Activated CD4-positive, alpha-beta T cell treated with anti-CD3 and anti-CD28 coated beads, Interleukin-2, amount 10 ng/mL, durations not matched to agents 24 days and 14 days (primary cell): Measurements from ENCODE around the gene ECHDC3. TPM values are rescaled to one million over a fixed set of nuclear protein-coding genes. Genes with fewer than 3 reads are reported as not detected.
"Not testable (repeated sequence)": the region's sequence is repeated elsewhere in the genome, so short reads cannot be mapped to it uniquely, and the experiment has no call there.

ENCODE experiments used
- DNase-seq: peaks from one replicate; pipeline ENCODE4 v3.0.0; 2022
- H3K27ac Mint-ChIP-seq: one replicate; pipeline ENCODE4 v1.8.0; 2022; ENCODE audit warnings: mild to moderate bottlenecking, mixed read lengths
- H3K27me3 Mint-ChIP-seq: one replicate; pipeline ENCODE4 v1.8.0; 2022; ENCODE audit warnings: mixed read lengths
- H3K36me3 Mint-ChIP-seq: one replicate; pipeline ENCODE4 v1.8.0; 2022; ENCODE audit warnings: low read depth, mild to moderate bottlenecking, mixed read lengths
- H3K4me1 Mint-ChIP-seq: one replicate; pipeline ENCODE4 v1.8.0; 2021; ENCODE audit warnings: mixed read lengths
- H3K4me3 Mint-ChIP-seq: one replicate; pipeline ENCODE4 v1.8.0; 2022; ENCODE audit warnings: mild to moderate bottlenecking, moderate library complexity, mixed read lengths
- H3K9me3 Mint-ChIP-seq: one replicate; pipeline ENCODE4 v1.8.0; 2021; ENCODE audit warnings: mixed read lengths
- intact Hi-C: fragments of 100-400 bp; cut with micrococcal nuclease; formaldehyde crosslinking; loops from one replicate; pipeline ENCODE4 v1.15.1; 2023
- total RNA-seq: library from RNA; stranded (reverse); gene quantifications from 2 replicates; pipeline ENCODE4 v1.2.3, GENCODE V29; 2022

Gene ECHDC3
- total RNA-seq, 1 donor from 2014 or later = 0.35 TPM

DNA sequence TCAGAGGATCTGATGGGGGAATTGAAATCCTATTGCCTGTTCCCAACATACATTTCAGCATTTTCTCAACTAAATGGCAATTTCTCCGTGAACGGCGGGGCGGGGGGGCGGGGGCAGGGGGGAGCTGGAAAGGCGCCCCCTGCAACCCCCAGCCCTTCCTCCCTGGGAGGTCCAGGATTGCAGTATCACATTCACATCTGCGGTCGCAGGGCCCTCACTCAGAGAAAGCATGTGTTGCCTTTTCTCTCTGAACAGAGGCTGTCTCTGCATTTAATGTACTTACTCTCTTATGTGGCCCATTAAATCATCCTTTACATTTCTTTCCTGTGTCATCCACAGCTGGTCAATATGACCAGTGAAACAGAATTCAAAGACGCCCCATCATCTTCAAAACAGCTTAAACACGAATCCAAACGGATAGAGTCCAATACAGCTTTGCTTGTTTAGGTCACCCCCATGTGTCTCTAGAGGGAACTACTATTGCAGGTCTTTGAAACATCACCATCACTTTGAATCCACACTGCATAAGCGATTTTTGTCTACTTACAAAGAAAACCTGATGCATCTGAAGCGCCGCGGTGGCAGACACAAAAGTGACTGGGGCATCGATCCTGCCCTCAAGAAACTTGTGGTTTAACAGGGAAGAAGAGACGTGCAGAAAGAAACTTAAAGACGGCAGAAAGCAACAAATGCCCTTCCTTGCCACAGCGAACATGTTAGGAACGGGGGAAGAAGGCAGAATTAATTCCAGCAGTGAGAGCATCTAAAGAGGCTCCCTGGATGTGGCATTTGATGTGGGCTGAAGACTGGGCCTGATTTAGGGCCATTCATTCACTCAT, 17.0 kb upstream of the ECHDC3 start:
- Mint-ChIP-seq H3K36me3 (no peaks in the 10 kb centered on the region), H3K27me3 (peaks cover 49% of the 10 kb centered on the region), H3K9me3 (peaks cover 3% of the 10 kb centered on the region), H3K4me1 (peaks cover 4% of the 10 kb centered on the region), H3K27ac (no peak overlapping the region), H3K4me3 (no peak overlapping the region)
- DNase-seq = peak; percentile 70
- intact Hi-C loops = loop anchor here (1.0 to 5.0 kb wide), 3 partner anchors 33 to 642 kb away; no protein-coding TSS in a partner anchor

DNA sequence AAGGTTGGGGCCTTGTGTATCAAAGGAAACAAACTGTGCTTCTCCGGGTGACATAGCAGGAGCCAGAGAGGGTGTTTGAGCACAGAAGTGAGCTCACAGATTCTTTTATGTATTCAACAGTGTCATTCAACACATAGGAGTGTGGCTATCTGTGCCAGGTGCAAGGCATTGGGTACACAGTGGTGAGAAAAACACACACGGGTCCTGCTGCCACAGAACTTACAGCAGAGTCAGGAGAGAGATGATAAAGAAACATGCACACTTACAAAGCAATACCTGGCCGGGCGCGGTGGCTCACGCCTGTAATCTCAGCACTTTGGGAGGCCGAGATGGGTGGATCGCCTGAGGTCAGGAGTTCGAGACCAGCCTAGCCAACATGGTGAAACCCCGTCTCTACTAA, 16.3 kb upstream of the ECHDC3 start:
- Mint-ChIP-seq H3K4me3 (no peak overlapping the region), H3K27ac (no peak overlapping the region), H3K27me3 (peaks cover 45% of the 10 kb centered on the region), H3K4me1 (peaks cover 4% of the 10 kb centered on the region), H3K36me3 (no peaks in the 10 kb centered on the region), H3K9me3 (peaks cover 3% of the 10 kb centered on the region)
- no peak for DNase-seq
- intact Hi-C loops = loop anchor here (1.0 to 5.0 kb wide), 3 partner anchors 32 to 641 kb away; no protein-coding TSS in a partner anchor

DNA sequence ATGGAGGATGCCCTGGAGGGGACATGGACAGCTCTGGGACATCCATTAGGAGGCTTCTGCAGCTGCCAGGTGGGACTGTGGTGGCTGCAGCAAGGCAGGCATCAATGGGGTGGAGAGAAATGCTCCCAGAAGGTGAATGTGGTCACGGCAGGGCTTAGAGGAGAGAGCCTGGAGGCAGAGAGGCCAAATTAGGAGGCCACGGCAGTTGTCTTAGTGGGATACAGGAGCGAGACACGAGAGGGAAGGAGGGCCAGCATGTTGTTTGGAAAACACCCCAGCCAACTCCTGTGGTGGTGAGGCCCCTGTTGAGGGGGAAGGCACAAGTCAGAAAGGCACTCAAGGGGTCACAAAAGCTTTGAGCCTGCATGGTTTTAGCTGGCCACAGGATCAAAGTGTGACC, 14.6 kb upstream of the ECHDC3 start:
- no peak overlapping the region for H3K27ac Mint-ChIP-seq
- intact Hi-C loops = loop anchor here (5.0 kb wide), 1 partner anchor 640 kb away; no protein-coding TSS in a partner anchor
- H3K4me3 Mint-ChIP-seq = no peak overlapping the region

DNA sequence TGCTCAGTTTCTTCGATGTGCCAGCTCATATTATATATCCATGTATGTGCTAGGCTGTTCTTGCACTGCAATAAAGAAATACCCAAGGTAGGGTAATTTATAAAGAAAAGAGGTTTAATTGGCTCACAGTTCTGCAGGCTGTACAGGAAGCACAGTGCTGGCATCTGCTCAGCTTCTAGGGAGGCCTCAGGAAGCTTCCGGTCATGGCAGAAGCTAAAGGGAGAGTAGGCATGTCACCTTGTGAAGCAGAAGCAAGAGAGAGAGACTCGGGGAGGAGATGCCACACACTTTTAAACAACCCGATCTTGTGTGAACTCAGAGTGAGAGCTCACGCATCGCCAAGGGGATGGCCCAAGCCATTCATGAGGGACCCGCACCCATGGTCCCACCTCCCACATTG, 13.8 kb upstream of the ECHDC3 start:
- DNase-seq = no peak
- Mint-ChIP-seq H3K36me3 (no peaks in the 10 kb centered on the region), H3K4me1 (peaks cover 4% of the 10 kb centered on the region), H3K27me3 (peaks cover 27% of the 10 kb centered on the region), H3K9me3 (peaks cover 3% of the 10 kb centered on the region), H3K27ac (no peak overlapping the region), H3K4me3 (no peak overlapping the region)
- intact Hi-C loops = loop anchor here (5.0 kb wide), 1 partner anchor 639 kb away; no protein-coding TSS in a partner anchor

More for the DNA sequence above, 14.6 kb upstream of the ECHDC3 start:
- no peaks in the 10 kb centered on the region for H3K36me3 Mint-ChIP-seq
- peaks cover 32% of the 10 kb centered on the region for H3K27me3 Mint-ChIP-seq
- DNase-seq = no peak
- H3K9me3 Mint-ChIP-seq = peaks cover 3% of the 10 kb centered on the region
- H3K4me1 Mint-ChIP-seq = peaks cover 4% of the 10 kb centered on the region

DNA sequence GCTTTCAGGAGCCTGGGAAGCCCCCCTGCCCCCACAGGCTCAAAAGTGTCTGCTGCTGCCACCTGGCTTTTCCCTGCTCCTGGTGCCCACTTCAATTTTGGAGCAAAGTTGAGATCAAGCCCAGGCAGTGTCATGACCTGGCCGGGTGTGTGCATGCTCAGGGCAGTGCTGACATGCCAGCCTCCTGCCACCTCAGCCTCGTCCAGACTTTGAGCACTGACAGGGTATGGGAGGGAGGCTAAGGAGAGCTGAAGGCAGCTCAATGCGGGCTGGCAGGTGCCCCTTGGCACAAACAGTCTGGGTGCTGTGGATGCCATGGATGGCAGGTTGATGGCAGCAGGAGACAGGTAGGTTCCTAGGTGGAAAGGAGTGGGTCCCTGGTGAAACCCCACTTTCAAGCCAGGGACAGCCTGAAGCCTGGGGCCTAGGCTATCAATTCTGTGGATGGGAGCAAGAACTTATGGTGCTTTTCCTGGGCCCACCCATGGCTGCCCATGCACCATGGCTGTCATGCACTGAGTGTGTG, 12.3 kb upstream of the ECHDC3 start:
- no peaks in the 10 kb centered on the region for H3K36me3 Mint-ChIP-seq
- DNase-seq = no peak
- H3K27ac Mint-ChIP-seq = no peak overlapping the region
- H3K9me3 Mint-ChIP-seq = peaks cover 3% of the 10 kb centered on the region
- peaks cover 4% of the 10 kb centered on the region for H3K4me1 Mint-ChIP-seq
- H3K4me3 Mint-ChIP-seq = no peak overlapping the region
- intact Hi-C loops = loop anchor here (5.0 kb wide), 1 partner anchor 637 kb away; no protein-coding TSS in a partner anchor
- peaks cover 23% of the 10 kb centered on the region for H3K27me3 Mint-ChIP-seq

DNA sequence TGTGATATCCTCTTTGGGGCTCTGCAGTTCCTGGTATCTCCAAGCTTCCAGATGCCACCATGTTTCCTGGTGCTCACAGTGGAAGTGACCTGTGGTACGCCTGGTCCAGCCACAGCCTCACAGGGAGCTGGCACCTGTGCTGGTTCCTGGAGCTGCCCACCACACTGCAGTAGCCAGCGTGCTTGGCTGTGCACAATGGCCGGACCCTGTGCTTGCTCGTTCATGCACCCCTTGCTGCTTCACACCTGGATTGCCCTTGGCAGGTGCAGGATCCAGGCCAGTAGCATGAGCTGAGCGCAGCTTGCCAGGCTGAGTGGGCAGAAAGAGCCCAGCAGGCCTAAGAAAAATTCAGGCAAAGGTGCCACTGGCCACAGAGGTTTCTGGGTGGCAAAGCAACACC, 11.4 kb upstream of the ECHDC3 start:
- no peak for DNase-seq
- no peaks in the 10 kb centered on the region for H3K36me3 Mint-ChIP-seq

DNA sequence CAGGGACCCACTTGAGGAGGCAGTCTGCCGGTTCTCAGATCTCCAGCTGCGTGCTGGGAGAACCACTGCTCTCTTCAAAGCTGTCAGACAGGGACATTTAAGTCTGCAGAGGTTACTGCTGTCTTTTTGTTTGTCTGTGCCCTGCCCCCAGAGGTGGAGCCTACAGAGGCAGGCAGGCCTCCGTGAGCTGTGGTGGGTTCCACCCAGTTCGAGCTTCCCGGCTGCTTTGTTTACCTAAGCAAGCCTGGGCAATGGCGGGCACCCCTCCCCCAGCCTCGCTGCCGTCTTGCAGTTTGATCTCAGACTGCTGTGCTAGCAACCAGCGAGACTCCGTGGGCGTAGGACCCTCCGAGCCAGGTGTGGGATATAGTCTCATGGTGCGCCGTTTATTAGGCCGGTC, 5.4 kb upstream of the ECHDC3 start:
- intact Hi-C loops, H3K4me3 Mint-ChIP-seq: not testable (repeated sequence)

More for the DNA sequence above, 11.4 kb upstream of the ECHDC3 start:
- H3K9me3 Mint-ChIP-seq = peaks cover 3% of the 10 kb centered on the region
- no peak overlapping the region for H3K27ac Mint-ChIP-seq
- H3K4me3 Mint-ChIP-seq = no peak overlapping the region
- intact Hi-C loops = no loop called here
- H3K27me3 Mint-ChIP-seq = peaks cover 15% of the 10 kb centered on the region
- H3K4me1 Mint-ChIP-seq = no peaks in the 10 kb centered on the region

DNA sequence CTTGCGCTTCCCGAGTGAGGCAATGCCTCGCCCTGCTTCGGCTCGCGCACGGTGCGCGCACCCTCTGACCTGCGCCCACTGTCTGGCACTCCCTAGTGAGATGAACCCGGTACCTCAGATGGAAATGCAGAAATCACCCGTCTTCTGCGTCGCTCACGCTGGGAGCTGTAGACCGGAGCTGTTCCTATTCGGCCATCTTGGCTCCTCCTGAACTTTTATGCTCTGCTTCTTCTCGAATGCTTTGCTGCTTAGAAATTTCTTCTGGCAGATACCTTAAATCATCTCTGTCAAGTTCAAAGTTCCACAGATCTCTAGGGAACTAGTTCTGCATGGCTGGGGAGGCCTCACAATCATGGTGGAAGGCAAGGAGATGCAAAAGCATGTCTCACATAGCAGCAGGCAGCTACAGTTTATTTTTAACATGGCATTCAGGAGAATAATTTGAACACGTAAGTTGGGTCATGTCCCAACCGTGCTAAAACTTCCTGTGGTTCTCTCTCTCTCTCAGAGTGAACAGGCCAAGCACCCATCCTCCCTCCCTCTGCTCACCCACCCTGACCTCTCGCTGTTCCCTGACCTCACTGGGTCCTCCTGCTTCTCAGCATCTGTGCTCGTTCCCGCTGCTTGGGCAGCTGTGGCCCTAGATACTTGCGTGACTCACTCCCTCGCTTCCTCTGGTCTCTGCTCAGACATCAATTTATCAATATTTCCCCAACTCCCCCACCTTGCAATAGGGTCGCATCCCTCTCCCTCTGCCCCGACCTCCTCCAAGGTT, 4.7 kb upstream of the ECHDC3 start:
- H3K4me1 Mint-ChIP-seq, H3K36me3 Mint-ChIP-seq, H3K27ac Mint-ChIP-seq, H3K4me3 Mint-ChIP-seq, DNase-seq, intact Hi-C loops: not testable (repeated sequence)
- peaks cover 20% of the 10 kb centered on the region for H3K9me3 Mint-ChIP-seq
- H3K27me3 Mint-ChIP-seq = peaks cover 15% of the 10 kb centered on the region

More for the DNA sequence above, 5.4 kb upstream of the ECHDC3 start:
- not testable (repeated sequence) for H3K4me1 Mint-ChIP-seq, H3K27ac Mint-ChIP-seq, H3K36me3 Mint-ChIP-seq, DNase-seq
- Mint-ChIP-seq H3K27me3 (peaks cover 15% of the 10 kb centered on the region), H3K9me3 (peaks cover 20% of the 10 kb centered on the region)

DNA sequence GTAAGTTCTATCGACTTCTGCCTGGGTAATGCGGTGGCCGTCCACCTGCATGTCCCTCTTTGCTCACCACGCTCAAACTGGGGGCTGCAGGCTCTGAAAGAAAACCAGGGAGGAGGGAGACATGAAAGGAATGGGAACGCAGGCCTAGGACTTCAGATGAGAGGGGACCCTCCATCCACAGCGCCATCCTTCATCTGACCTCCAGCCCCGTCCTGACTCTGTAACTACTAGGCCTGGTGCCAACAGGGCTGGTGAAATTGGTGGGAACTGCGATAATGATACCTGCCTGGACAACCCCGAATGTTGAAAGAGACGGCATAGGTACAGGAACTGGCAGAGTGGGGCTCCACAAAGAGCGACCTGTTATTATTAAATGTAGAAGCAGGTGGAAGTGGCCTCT, 1.3 kb upstream of the ECHDC3 start:
- Mint-ChIP-seq H3K27me3 (peaks cover 38% of the 10 kb centered on the region), H3K27ac (no peak overlapping the region), H3K9me3 (peaks cover 20% of the 10 kb centered on the region), H3K36me3 (peaks cover 2% of the 10 kb centered on the region), H3K4me1 (peaks cover 2% of the 10 kb centered on the region), H3K4me3 (no peak overlapping the region)
- intact Hi-C loops = no loop called here
- DNase-seq = no peak

DNA sequence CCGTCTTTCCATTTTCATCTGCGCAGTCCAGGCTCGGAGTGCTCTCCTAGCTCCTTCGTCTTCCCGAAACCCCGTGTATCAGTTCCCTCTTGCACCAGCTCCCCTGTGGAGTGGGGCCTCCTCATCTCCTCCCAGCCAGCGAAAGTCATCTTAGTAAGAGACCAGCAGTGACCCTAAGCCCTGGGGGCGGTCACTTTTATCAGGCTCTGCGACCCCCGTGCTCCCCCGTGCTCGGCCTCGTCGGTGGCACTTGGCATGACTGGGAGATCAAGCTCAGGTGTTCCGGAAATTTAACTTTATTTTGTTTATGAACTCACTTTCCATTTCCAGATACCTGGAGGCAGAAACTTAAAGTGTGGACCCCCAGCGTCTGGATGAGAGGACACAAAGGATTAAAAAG, 574 bp upstream of the ECHDC3 start:
- H3K27ac Mint-ChIP-seq = no peak overlapping the region
- peak overlapping the region; percentile 51 for H3K4me3 Mint-ChIP-seq
- peaks cover 38% of the 10 kb centered on the region for H3K27me3 Mint-ChIP-seq
- intact Hi-C loops = no loop called here
- H3K36me3 Mint-ChIP-seq = peaks cover 2% of the 10 kb centered on the region
- no peak for DNase-seq
- peaks cover 20% of the 10 kb centered on the region for H3K9me3 Mint-ChIP-seq
- H3K4me1 Mint-ChIP-seq = peaks cover 2% of the 10 kb centered on the region

DNA sequence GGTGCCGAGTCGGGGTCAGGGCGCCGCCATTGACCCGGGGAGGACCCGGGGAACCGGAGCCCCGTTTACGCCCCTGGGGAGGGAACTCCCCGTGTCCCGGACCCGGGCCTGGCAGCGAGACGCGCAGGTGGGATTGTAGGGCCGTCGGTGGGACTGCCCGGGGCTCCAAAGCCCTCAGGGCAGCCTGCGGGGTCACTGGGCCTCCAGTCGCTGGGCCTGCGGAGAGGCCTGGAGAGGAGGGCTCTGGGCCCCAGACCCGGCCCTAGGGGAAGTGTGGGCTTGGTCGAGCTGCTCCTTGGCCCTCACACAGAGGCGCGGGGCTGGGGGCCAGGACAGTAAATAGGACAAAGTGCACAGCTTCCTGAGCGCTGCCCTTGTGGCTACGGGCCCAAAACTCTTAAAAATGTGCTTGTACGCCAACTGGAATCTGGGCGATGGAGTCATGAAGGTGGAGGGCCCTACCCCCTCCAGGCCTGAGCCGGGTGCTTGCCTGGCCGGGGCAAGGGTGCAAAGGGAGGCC, 657 bp downstream of the ECHDC3 start:
- Mint-ChIP-seq H3K27ac (no peak overlapping the region), H3K9me3 (peaks cover 14% of the 10 kb centered on the region), H3K27me3 (peaks cover 47% of the 10 kb centered on the region), H3K36me3 (peaks cover 2% of the 10 kb centered on the region), H3K4me1 (peaks cover 2% of the 10 kb centered on the region), H3K4me3 (no peak overlapping the region)
- intact Hi-C loops = no loop called here
- no peak for DNase-seq

DNA sequence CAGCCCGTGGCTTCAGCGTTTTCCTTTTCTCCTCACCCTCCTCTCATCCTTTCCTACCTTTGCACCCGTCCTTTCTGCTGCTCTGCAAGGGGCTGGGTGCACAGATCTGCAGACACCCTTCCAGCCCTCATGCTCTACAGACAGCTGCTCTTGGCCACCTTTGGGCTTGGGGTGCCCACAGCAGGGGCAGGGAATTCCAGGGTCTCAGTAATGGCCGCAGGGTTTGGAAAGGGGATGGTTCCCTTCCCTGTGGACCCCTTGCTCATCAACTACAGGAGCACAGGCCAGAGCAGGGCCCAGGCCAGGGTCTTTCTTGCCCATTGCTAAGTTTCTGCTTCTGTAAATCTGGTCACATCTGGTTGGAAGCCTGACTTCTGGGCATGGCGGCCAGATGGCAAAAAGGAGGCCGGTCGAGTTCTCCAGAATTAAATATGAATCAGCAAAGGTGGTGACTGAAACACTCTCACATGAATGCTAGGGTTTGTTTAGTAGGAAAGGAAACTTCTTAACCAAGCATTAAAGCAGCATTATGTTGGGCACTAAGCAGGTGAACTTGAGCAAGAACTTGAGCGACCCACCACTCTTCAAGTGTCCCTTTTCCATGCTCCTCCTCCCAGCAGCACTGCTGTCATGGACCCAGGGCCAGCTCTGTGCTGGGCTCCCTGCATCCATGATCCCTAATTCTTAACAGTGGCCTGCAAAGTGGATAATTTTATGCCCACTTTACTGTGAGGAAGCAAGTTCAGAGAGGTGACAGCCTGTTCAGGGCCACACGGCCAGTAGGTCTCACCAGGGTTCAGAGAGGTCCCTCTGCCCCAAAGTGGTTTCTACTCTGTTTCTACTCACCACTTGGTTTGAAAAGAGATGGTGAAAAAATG, 1.5 kb downstream of the ECHDC3 start:
- DNase-seq = no peak
- intact Hi-C loops = no loop called here
- H3K27me3 Mint-ChIP-seq = peaks cover 49% of the 10 kb centered on the region
- peak overlapping the region; percentile 64 for H3K4me3 Mint-ChIP-seq
- peaks cover 2% of the 10 kb centered on the region for H3K4me1 Mint-ChIP-seq
- H3K27ac Mint-ChIP-seq = no peak overlapping the region
- H3K36me3 Mint-ChIP-seq = peaks cover 2% of the 10 kb centered on the region
- peaks cover 5% of the 10 kb centered on the region for H3K9me3 Mint-ChIP-seq

DNA sequence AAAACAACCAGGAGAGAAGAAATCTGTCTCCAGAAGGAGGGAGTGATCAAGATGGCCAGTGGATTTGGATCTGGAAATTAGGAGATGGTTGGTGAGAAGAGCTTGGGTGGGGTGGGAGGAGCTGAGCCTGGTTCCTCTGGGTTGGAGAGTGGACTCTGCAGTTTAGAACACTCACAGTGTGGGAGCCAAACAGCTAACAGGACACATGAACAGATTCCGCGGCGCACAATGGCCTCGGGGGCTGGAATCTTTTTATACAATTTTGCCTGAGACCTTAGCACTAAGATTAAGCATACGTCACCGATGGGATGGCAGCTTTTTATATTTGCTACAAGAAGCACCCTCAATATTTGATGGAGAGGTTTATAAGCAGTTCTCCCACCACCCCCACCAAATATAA, 2.9 kb downstream of the ECHDC3 start:
- H3K9me3 Mint-ChIP-seq = peaks cover 4% of the 10 kb centered on the region
- intact Hi-C loops = no loop called here
- no peak overlapping the region for H3K4me3 Mint-ChIP-seq
- no peak overlapping the region for H3K27ac Mint-ChIP-seq
- no peak for DNase-seq
- H3K36me3 Mint-ChIP-seq = peaks cover 2% of the 10 kb centered on the region
- H3K4me1 Mint-ChIP-seq = peaks cover 2% of the 10 kb centered on the region
- H3K27me3 Mint-ChIP-seq = peaks cover 57% of the 10 kb centered on the region
